Stimulated activated CD4-positive, alpha-beta T cell treated with anti-CD3 and anti-CD28 coated beads, Interleukin-2, amount 100 ng/mL, for 48 hours (primary cell): ENCODE measurements around the gene LIG4.

Source experiments
- DNase-seq, 2 donors: peaks; one replicate each; pipeline ENCODE4 v3.0.0-alpha.2; 2020

LIG4 gene

GRCh38 chr13:108193806-108194205 is 21.5 kb downstream of the LIG4 start:
- no peak for DNase-seq

GRCh38 chr13:108190897-108191296 is 24.4 kb downstream of the LIG4 start:
- no peak for DNase-seq

DNA sequence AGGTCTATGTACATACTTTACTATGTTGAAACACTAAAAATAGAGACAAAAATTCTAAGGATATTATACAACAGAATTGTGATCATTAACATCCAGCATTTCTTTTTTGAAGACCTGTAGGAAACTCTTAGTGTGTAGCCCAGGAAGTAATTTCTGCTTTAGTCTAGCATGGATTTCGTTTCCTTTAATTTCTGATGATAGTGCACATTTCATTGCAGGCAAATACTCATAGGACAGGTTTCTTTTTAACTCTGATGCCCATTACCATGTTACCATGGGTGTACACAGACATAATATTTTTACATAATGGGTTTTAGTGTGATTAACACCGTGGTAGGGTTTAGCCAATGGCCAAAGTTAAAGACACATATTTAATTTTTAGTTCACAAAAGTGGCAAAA is 27.1 kb downstream of the LIG4 start:
- DNase-seq, result no peak

GRCh38 chr13:108185223-108185622 is 30.1 kb downstream of the LIG4 start:
- no peak for DNase-seq

DNA sequence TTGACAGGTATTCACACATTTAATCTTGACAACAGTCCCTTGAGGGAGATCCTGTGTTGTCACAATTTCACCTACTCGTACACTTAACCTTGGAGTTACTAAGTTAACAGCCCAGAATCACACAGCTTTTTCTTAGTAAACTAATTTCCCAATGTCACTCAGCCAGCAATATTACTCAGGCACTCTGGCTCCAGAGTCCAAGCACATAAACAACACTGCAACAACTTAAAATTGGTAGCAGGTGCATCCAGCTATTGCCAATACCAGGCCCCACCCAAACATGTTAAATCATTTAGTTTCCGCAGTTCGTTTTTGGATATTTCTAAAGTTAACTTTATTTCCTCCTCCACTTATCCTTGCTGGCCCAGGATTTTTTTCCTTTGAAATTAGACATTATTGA is 32.7 kb downstream of the LIG4 start:
- no peak for DNase-seq

- no peak for DNase-seq
These were observed 37.3 kb downstream of the LIG4 start for GRCh38 chr13:108178078-108178477.

GRCh38 chr13:108176685-108177274 is 38.6 kb downstream of the LIG4 start:
- peak; percentile 45 to 60 for DNase-seq

- no peak for DNase-seq
These were observed 46.4 kb downstream of the LIG4 start for GRCh38 chr13:108168929-108169328.

DNA sequence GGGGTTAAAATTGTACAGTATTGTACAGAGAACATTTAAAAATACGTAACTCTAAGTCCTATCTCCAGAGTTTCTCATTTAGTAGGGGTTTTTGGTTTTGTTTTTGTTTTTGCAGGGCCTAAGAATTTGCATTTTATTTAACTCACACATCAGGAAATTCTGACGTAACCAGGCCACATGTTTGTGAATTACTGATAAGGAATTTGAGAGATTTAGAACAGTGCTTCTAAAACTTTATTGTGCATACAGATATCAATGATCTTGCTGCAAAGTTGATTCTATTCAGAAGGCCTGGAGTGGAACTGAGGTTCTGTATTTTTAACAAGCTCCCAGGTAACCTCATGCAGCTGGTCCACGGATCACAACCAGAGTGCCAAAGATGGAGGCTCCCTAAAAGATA is 49.3 kb downstream of the LIG4 start:
- DNase-seq, result no peak

DNA sequence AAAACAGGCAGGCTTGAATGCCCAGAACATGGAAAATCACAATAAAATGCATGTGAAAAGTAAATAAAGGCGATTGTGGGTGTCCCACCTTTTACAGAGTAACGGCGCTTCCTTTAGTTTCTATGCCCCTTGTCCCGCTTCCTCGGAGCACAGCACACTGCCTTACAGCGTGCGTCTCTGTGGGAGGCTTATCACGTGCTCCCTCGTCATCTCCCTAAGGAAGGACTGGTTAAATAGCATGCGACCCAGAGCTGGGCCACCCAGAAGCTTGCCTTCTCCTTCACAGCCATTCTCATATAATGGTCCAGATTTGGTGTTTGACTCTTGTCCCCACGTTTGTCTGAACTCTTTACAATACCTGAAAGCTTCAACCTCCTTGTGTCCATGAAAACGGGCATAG is 56.6 kb downstream of the LIG4 start:
- DNase-seq, result no peak
